ENCODE measurements around the gene NLRP1.
A peak's percentile ranks its signal among the peaks of the same experiment; 100 is the strongest.

The NLRP1 gene

DNA sequence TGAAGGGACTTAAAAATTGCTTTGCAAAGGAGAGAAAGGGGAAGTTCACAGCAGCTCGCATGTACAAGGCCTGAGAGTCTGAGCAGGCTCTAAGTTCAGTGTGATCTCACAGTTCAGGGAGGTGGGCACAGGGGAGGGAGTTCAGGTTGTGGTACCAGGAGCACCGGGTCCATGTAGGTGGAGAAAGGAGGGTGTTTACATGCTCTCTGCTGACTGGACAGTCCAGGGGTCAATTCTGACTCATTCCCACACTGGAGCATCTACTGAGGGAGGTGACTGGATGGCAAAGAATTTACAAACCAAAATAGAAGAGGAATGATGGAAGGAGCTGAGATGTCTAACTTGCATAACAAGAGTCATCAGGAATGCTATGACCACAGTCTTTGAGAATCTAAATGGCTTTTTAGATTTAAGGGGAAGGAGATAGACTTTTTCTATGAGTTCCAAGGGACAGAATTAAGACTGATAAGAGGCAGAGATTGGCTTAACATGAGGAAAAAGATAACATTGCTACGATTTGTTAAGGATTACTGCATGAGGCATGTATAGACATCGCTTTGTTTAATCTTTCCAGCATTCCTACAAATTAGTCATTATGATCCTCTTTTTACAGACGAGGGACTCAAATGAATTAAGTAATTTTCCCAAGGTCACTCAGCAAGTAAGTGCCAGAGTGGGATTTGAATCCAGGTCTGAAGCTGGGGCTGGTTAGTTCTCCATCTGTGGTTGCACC is 68.1 kb downstream of the NLRP1 start:
- no peak for DNase-seq (ENCODE audit: low read depth in 3 of 3)

DNA sequence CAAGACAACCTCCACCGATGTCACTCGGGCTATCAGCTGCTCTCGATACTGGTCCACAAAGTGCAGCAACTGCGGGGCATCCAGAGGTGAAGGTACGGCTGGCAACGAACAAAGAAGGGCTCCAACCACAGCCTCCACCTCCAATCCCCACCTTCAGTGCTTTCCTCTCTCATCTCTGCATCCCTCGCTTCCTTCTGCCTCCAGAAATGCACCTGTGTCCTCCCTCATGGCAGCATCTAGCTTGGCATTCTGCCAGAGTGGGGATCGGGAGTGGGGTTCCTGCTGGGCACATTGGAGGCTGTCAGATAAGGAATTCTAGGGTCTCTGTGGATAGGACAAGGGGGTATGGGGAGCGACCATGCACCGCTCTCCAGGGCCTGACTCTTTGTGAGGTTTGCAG is 69.3 kb downstream of the NLRP1 start:
- DNase-seq (ENCODE audit: low read depth in 3 of 3) = no peak

DNA sequence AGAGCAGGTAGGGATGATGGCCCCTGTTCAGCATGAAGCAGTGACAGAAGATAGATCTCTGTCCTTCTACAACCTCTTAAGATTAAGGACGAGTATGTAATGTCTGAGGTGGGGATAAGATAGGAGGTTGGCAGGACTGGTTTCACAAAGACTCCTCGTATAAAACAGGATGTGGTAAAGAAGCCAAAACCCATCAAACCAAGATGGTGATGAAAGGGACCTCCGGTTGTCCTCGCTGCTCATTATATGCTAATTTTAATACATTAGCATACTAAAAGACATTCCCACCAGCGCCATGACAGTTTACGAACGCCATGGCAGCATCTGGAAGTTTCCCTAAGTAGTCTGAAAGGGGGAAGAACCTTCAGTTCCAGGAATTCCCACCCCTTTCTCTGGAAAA is 70.7 kb downstream of the NLRP1 start:
- DNase-seq (ENCODE audit: low read depth in 3 of 3) = no peak

DNA sequence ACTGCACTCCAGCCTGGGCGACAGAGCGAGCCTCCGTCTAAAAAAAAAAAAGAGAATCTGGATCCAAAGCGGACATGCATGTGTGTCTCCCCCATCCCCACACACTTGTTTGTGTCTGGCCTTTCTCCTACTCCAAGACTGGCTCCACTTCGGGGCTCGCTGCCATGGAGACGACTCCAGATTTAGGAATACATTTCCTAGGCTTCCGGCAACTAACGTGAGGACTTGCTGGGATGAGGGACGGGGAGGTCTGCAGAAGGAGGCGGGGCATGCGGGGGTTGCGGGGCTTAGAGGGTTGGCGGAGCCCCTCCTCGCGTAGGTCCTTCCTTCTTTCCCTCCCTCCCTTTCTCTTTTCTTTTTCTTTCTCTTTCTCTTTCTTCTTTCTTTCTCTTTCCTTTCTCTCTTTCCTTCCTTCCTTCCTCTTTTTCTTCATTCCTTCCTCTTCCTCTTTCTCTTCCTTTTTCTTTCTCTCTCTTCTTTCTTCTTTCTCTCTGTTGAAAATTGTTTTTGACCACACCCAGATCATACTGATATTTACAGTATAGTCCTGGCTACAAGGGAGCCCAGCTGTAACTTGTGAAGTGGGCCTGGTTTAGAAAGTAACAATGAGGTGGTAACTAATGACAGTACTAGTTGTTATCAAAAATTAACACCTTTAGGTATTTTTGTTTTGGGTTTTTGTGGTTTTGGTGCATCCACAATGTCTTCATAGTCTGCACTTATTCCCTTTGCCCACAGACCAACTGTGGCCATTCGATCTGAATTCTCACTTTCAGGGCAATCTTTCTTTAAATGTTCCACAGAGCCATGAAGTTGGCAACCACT is 72.7 kb downstream of the NLRP1 start:
- no peak for DNase-seq (ENCODE audit: low read depth in 3 of 3)

DNA sequence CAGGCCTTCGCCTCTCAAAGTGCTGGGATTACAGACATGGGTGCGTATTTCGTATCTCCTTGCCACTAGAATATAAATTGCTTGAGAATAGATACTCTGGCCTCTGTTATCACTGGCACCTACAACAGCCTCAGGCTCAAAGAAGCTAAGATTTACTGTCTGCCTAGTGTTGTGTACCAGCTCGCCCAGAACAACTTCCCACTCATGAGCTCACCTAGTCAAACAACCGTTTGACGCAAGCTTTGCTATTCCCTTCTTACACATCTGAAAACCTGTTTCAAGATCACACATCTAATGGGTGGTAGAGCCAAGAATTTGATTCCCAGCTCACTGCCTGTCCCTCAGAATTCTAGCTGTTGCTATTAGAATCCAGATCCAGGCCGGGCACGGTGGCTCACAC is 73.5 kb downstream of the NLRP1 start:
- DNase-seq (ENCODE audit: low read depth in 3 of 3) = no peak

DNA sequence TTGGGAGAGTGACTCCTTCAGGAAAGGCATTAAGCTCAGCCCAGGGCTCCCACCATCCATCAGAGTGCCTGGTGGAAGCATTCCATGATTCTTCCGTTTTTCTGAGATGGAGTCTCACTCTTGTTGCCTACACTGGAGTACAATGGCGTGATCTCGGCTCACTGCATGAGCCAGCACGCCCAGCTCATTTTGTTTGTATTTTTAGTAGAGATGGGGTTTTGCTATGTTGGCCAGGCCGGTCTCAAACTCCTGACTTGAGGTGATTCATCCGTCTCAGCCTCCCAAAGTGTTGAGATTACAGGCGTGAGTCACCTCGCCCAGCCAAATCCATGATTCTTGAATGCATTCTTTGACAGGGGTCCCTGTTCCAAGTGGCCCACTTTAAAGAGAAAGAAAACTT is 74.8 kb downstream of the NLRP1 start:
- no peak for DNase-seq (ENCODE audit: low read depth in 3 of 3)

DNA sequence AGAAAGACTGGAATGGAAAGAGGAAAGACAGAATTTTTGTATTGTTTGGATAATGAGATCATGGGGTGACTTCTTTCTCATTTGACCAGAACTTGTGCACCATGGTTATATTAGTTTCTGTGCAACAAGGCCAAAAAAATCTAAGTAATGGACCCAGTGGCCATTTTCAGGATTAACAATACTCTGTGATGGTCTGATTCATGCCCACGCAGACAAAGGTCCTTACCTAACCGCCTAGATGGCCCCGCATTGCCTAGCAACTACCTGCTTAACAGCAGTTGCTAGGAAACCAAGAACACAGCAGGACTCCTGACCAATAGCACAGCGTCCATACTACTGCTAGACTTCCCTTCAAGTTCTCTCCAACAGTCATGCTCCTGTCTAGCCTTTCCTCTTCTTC is 75.5 kb downstream of the NLRP1 start:
- no peak for DNase-seq (ENCODE audit: low read depth in 3 of 3)

DNA sequence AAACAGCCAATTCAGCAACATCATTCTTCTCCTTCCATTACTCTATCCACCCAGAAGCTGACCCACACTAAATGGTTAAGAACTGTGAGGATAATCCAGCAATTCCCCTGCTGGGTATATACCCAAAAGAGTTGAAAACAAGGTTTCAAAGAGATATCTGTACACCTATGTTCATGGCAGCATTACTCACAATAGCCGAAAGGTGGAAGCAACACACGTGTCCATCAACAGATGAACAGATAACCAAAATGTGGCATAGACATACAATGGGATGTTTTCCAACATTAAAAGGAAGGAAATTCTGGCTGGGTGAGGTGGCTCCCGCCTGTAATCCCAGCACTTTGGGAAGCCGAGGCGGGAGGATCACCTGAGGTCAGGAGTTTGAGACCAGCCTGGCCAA is 78.0 kb downstream of the NLRP1 start:
- DNase-seq (ENCODE audit: low read depth in 3 of 3) = no peak

DNA sequence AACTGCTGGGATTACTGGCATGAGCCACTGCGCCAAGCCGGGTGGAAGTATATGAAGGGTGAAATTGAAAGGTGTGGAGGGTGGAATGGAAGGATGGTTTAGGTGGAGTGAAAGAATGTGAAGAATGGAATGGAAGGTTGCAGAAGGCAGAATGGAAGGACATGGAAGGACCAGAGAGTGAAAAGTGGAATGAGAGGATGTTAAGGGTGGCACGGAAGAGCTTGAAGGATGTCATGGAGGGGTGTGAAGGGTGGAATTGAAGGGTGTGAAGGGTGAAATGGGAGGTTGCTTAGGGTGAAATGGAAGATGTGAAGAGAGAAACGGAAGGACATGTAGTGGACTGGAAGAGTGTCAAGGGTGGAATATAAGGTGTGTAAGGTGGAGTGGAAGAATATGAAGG is 81.8 kb downstream of the NLRP1 start:
- DNase-seq (ENCODE audit: low read depth in 3 of 3) = no peak

DNA sequence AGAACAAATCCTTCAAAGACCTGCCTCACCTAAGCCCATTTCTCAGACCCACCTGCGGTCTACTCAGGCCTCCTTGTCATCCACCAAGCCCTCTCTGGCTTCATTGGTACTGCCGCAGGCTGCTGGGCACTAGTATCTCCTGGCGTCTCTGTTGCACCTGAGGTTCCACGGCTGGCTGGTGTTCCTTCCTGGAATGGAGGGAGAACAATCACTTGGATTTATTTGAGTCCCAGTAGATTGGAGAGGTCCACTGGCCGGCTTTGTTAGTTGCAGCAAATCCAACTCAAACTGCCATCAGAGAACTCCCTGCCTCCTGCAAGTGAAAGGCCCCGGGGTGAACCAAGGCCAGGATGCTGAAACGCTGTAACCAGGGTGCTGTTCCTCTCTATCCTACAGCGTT is 82.6 kb downstream of the NLRP1 start:
- no peak for DNase-seq (ENCODE audit: low read depth in 3 of 3)

DNA sequence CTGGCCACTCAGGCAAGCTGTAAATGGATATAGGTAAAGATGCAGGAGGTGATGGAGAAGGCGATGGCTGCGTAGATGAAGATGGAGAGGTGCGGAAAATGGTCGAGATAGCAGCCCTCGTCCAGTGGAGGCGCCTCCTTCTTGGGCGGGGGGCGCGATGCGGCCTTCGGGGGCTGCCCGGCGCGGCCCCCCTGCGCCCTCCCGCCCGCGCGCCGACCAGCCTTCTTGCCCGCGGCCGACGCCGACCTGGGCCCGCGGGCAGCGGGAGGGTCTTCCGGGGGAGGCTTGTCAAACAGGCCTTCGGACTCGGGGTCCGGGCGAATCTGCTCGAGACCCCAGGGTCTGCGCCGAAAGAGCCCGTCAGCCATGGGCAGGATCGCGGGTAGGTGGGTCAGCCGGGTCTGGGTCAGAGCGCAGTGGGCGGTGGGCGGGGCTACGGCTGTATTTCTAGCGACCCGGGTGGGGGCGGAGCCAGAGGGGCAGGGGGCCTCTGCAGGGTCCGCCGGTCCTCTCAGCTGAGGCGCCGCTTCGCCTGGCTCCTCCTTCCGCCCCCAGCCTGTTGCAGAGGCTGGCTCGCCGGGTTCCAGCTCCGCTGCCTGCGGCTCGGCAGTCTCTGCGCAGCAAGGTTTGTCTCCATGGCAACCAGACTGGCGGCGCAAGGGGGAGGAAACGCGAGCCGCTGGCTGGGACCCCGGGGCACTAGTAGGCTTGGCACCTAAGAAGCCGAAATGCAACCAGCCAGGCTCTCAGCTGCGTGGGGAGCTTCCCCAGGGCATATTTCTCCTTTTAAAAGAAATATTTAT is 83.5 kb downstream of the NLRP1 start:
- peak; percentile 39 to 69 (median 48) for DNase-seq (ENCODE audit: low read depth in 3 of 3)

DNA sequence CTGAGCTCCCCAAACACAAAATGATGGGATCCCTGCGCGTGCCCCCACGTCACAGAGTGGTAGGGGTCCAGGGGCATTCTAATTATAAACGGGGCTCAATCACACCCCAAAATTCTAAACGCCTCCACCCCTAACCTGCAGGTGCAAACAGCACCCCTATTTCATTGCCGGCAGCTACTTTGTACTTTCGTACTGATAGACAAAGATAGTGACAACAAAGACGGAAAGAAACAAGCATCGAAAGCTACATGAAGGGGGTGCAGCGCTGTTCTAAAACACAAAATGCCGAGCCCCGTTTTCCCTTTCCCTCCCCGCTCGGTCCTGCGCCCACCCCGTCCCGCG is 84.1 kb downstream of the NLRP1 start:
- DNase-seq (ENCODE audit: low read depth in 3 of 3) = no peak

DNA sequence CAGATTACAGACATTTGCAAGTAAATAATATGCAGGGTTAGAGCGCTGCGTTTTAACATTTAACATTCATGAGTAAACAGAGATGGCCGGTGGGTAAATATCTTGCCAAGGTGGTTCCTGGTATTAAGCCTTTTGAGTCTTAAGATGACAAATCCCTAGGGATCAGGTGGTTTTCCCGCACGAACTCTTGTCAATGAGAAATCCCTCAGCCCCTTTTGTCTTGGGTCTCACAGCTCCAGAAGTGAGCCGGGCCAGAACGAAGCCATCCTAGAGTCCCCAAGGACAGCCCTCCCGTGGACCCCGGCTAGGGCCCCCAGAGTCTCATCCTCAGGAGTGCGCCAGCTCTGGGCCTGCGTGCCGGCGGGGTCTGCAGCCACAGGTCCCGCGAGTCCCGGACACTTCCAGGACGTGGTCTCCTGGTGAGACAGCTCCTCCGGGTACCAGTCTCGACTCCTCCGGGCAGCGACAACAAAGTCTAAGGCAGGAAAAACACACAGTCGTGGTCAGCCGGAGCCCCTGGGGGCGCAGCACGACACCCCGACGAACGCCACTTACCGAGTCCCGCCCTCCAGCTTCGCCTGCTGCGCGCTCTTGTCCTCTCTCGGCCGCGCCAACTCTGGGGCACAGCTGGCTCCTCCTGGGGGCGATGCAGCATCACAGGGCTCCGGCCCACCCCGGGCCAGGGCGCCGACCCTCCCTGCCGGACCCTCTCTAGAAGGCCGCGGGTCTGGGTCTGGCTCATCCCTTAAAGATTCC is 84.7 kb downstream of the NLRP1 start:
- no peak for DNase-seq (ENCODE audit: low read depth in 3 of 3)

DNA sequence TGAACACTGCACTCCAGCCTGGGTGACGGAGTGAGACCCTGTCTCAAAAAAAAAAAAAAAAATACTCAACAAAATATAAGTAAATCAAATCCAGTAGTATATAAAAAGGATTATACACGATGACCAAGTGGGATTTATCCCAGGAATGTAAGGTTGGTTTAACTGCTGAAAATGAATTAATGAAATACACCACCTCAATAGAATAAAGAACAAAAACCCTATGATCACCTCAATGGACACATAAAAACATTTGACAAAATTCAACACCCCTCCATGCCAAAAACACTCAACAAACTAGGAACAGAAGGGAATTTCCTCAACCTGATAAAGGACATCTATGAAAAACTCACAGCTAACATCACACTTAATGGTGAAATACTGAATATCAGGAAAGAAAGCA is 91.3 kb downstream of the NLRP1 start:
- DNase-seq (ENCODE audit: low read depth in 3 of 3) = no peak

DNA sequence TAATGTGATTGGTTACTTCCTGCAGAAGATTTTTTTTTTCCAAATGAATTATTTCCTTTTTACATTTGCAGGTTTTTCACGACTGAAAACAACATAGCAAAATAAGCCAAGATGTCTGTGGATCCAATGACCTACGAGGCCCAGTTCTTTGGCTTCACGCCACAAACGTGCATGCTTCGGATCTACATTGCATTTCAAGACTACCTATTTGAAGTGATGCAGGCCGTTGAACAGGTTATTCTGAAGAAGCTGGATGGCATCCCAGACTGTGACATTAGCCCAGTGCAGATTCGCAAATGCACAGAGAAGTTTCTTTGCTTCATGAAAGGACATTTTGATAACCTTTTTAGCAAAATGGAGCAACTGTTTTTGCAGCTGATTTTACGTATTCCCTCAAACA is 95.6 kb downstream of the NLRP1 start:
- DNase-seq (ENCODE audit: low read depth in 3 of 3) = no peak

DNA sequence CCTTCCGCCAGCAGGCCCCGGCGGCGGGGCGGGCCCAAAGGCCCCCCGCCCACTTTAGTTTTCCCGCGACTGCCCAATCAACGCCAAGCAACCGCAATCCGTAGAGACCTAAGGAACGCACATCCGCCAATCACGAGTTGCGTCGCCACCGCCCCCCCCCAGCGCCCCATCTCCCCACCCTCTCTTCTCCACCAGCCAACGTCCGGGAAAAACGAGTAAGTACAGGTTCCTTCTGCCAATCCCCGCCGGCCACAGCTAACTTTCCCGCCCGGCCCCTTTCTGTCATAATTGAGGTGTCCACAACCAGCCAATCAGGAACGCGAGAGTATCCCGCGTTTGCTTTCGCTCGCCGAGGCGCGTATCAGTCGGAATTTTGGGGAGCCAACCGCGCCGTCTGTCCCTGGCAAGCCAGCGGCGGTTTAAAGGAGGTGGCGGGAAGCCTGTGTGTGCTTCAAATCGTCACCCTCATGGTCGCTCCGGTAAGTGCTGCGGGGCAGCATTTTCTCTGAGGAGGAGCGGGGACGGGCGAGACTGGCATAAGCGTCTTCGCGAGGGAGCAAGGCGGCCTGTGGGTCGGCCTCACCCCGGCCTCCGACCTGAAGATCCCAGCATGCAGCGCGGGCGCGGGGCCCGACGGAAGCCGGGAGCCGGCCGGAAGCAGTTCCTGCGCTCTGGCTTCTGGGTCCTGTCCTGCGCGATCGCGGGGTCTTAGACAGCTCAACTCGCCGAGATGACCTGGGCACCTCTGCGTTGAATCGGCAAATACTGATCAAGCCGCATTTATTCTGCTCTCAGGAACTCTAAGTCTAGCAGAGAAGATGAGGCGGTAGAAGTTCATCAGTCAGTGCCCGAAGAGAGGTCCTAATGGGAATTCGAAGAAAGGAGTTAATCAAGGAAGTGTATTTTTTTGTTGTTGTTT is 97.8 kb downstream of the NLRP1 start, which contains the start of gene MIS12:
Gene MIS12 (plus strand): TSS at position 361 of the 919 bp plus-strand sequence. CDS start 2,297 bp downstream, outside the sequence.
- DNase-seq (ENCODE audit: low read depth in 3 of 3) = peak; percentile 91 to 98 (median 97)

DNA sequence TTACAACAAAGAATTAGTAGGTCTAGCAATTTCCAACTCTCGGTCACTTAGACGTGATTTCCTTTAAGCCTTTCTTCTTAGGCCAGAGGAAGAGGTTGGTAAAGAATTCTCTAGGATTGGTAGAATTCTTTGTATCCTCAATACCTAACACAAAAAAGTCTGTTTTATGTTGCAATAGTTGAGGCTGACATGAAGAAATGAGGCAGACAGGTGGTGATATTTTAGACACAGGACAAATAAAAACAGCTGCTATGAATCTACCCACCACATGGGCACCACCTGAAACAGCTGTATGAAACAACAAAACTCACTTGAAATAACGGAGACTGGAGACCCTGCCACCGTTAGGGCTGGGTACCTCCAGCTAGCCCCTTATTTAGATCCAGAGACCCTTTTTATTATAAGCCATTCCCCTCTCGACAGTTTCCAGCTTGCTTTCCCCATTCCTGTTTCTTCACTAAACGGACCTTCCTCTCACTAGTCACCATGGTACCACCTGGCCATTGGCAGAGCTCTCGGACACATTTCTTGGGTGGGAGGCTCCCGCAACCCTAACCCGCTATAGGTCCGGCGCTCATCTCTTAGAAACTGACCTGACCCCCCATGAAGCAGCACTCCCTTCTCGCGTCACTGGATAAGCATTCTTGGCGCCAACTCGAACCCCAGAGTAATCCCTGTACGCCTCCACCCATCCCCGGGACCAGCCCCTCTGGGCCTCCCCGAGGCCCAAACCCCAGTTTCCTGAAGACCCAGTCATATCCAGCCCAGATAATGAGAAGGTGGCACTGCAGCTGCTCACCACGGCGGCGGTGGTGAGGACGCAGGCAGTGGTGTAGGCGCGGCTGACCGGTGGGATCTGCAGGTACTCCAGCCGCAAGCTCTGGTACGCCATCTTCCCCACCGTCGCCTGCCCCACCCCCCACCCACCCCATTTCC is 98.8 kb downstream of the NLRP1 start, which contains the start of gene DERL2:
Gene DERL2 (minus strand): TSS at position 909 of the 936 bp plus-strand sequence. CDS start 17 bp downstream, at position 892.
- DNase-seq (ENCODE audit: low read depth in 3 of 3) = no peak

DNA sequence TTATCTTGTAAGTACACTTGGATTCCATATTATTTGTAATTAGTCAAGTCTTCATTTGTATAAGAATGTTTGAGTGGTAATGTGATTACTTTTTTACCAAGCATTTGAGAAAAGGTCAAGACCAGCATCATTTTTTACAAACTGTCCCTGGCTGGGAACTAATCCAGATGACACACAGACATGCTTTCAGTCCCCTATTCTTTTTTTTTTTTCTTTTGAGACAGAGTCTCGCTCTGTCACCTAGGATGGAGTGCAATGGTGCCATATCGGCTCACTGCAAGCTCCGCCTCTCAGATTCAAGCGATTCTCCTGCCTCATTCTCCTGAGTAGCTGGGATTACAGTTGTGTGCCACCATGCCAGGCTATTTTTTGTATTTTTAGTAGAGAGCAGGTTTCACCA is 102.9 kb downstream of the NLRP1 start:
- no peak for DNase-seq (ENCODE audit: low read depth in 3 of 3)

DNA sequence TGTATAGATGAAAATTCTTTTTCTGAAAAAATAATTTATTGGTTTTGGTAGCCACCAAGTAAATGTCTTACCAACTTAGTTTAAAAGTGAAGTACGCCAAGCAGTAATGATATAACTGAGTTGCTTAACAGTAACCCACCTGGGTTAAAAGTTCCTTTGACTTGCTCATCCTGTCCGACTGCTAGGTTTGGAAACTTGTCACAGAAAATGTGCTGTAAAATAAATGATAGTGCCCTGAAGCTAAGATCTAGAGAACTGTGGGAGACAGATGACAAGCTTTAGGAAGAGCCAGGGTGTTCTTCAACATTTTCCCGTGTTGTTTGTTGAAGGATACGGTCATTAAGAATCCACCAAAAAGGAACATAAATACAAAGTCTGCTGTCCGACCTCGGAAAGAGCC is 103.3 kb downstream of the NLRP1 start:
- DNase-seq (ENCODE audit: low read depth in 3 of 3) = no peak
